Endothelial cell (in vitro differentiated cells): ENCODE data around the gene RIMS1. TPM values are rescaled to one million over a fixed set of nuclear protein-coding genes. Genes with fewer than 3 reads are reported as not detected.

Experiments
- DNase-seq: peaks from one replicate; pipeline ENCODE4 v3.0.0; 2021; ENCODE audit warnings: low spot score
- H3K27ac Mint-ChIP-seq: one replicate; pipeline ENCODE4 v1.8.0; 2021; ENCODE audit warnings: mixed read lengths, inconsistent platforms; ENCODE audit not compliant: unreplicated experiment
- H3K27me3 Mint-ChIP-seq: one replicate; pipeline ENCODE4 v1.8.0; 2021; ENCODE audit warnings: mild to moderate bottlenecking, moderate library complexity, mixed read lengths, inconsistent platforms; ENCODE audit not compliant: unreplicated experiment
- H3K36me3 Mint-ChIP-seq: one replicate; pipeline ENCODE4 v1.8.0; 2021; ENCODE audit warnings: mild to moderate bottlenecking, low read depth, mixed read lengths, inconsistent platforms; ENCODE audit not compliant: unreplicated experiment
- H3K4me1 Mint-ChIP-seq: one replicate; pipeline ENCODE4 v1.8.0; 2021; ENCODE audit warnings: mild to moderate bottlenecking, mixed read lengths, inconsistent platforms; ENCODE audit not compliant: unreplicated experiment
- H3K4me3 Mint-ChIP-seq: one replicate; pipeline ENCODE4 v1.8.0; 2021; ENCODE audit warnings: mild to moderate bottlenecking, mixed read lengths, inconsistent platforms; ENCODE audit not compliant: unreplicated experiment
- H3K9me3 Mint-ChIP-seq: one replicate; pipeline ENCODE4 v1.8.0; 2021; ENCODE audit warnings: mixed read lengths, inconsistent platforms; ENCODE audit not compliant: unreplicated experiment
- CTCF ChIP-seq: fragments of 200-600 bp; sonication (generic); IDR thresholded peaks from one replicate; pipeline ENCODE4 v1.5.0; 2021; ENCODE audit warnings: antibody characterized with exemption; ENCODE audit not compliant: unreplicated experiment
- total RNA-seq: library from RNA; stranded (reverse); fragmentation: NEBNext Ultra II Directional; extraction: Animal tissue kit (Norgen Biotek cat#: 25700); gene quantifications from one replicate; pipeline ENCODE4 v1.2.1, GENCODE V29; 2021; ENCODE audit not compliant: unreplicated experiment

RIMS1 gene
- total RNA-seq, 1 donor from 2014 or later, result 1.8 TPM

DNA sequence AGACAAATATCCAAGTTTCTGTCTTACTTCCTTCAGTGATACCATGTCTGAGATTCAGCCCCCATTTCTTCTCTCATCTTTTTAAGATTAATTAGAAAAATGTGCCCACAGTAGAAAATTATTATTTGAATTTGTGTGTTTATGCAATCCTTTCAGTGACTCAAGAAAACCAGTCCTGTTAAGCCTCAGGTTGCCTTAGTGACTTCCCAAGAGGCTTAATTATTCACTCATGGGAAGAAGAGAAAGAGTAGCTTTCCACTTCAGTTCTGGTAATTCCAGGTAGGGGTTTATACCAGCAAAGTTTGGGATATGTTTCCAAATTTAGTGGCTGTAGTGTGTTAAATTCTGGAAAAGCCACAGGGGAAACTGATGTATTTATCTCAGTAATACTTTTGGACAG, 149.1 kb downstream of the RIMS1 start:
- no peak overlapping the region for H3K4me3 Mint-ChIP-seq
- no peaks in the 10 kb centered on the region for H3K9me3 Mint-ChIP-seq
- peaks cover 1% of the 10 kb centered on the region for H3K27me3 Mint-ChIP-seq
- H3K27ac Mint-ChIP-seq, result no peak overlapping the region
- H3K4me1 Mint-ChIP-seq, result no peaks in the 10 kb centered on the region
- no peaks in the 10 kb centered on the region for H3K36me3 Mint-ChIP-seq
- no peak for TF ChIP-seq CTCF
- DNase-seq, result no peak

DNA sequence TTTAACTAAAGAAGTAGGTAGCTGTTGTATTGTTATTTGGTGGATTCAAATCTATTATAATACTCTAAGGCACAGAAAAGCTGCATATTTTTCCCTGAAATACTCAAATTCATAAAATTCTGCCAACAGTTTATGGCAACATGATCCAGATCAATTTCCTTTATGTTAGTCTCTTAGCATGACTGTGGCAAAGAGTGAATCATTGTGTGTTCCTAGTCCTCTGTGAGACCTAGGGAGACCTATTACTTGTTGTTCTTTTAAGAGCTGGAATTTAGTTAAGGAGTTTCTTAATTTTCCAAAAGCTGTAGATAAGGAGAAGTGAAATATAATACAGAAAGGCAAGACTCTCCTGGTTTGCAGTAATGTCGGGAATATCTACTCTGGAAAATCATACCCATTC, 149.6 kb downstream of the RIMS1 start:
- no peaks in the 10 kb centered on the region for H3K36me3 Mint-ChIP-seq

DNA sequence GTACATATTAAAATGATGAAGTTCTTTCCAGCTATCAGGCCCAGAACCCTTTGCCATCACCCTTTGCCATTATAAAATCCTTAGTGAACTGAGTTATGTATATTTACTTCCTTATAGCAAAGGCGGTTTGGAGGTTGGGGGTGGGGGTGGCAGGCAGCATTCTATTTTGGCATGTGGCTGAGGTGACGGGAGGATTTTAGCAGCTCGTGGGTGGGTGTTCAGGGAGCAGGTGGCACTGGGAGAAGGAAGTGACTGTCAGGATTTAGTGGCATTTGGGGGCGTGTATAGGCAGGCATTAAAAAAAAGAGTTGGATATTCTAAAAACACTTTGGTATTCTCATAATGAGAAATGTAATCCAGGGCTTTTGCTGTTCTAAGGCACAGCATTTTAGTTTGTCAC, 150.7 kb downstream of the RIMS1 start:
- no peaks in the 10 kb centered on the region for H3K36me3 Mint-ChIP-seq
- no peaks in the 10 kb centered on the region for H3K4me1 Mint-ChIP-seq
- DNase-seq, result no peak
- TF ChIP-seq CTCF, result no peak
- H3K4me3 Mint-ChIP-seq, result no peak overlapping the region
- peaks cover 1% of the 10 kb centered on the region for H3K27me3 Mint-ChIP-seq
- no peak overlapping the region for H3K27ac Mint-ChIP-seq
- H3K9me3 Mint-ChIP-seq, result no peaks in the 10 kb centered on the region

More for the DNA sequence above, 149.6 kb downstream of the RIMS1 start:
- Mint-ChIP-seq H3K27ac (no peak overlapping the region), H3K4me3 (no peak overlapping the region), H3K4me1 (no peaks in the 10 kb centered on the region), H3K27me3 (peaks cover 1% of the 10 kb centered on the region), H3K9me3 (no peaks in the 10 kb centered on the region)
- no peak for DNase-seq
- no peak for TF ChIP-seq CTCF

DNA sequence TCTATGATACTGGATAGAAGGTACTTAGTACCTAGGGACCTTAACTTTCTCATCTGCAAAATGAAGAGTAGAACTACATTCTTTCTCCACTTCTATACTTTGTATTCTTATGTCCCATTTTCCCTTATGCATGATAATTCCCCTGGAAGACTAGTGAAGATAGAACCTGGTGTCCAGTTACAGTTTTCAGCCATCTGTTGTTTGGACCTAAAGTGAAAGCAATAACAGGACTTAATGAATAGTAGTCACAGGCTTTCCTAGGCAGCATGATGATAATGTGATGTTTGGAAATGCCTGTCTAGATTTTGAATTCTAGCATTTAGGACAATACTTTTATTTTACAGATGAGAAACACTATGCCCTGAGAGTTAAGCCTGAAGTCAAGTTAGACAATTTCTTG, 153.8 kb downstream of the RIMS1 start:
- Mint-ChIP-seq H3K9me3 (no peaks in the 10 kb centered on the region), H3K36me3 (no peaks in the 10 kb centered on the region), H3K27ac (no peak overlapping the region), H3K4me3 (no peak overlapping the region), H3K4me1 (no peaks in the 10 kb centered on the region), H3K27me3 (peaks cover 1% of the 10 kb centered on the region)
- DNase-seq, result no peak
- TF ChIP-seq CTCF, result no peak

- peaks cover 1% of the 10 kb centered on the region for H3K27me3 Mint-ChIP-seq
- no peak for DNase-seq
- H3K4me3 Mint-ChIP-seq, result no peak overlapping the region
- H3K4me1 Mint-ChIP-seq, result no peaks in the 10 kb centered on the region
- no peak for TF ChIP-seq CTCF
- no peaks in the 10 kb centered on the region for H3K9me3 Mint-ChIP-seq
- H3K36me3 Mint-ChIP-seq, result no peaks in the 10 kb centered on the region
- no peak overlapping the region for H3K27ac Mint-ChIP-seq
Measured at GRCh38 chr6:72042088-72042487, 155.7 kb downstream of the RIMS1 start.
